ENCODE measurements around the gene FAM200B. TPM values are rescaled to one million over a fixed set of nuclear protein-coding genes. Genes with fewer than 3 reads are reported as not detected.

The FAM200B gene
- total RNA-seq (44.0 TPM), polyA plus RNA-seq (ENCODE audit: insufficient read depth, low read depth, low replicate concordance) (115 TPM)
- long read RNA-seq, donor 1, full-length matches to known transcripts, result 31 of 31 reads
- long read RNA-seq, donor 1, partial matches to known transcripts, result 0 of 31 reads
- long read RNA-seq, donor 1, other reads (novel, unspliced or antisense), result 0 of 31 reads
- long read RNA-seq, donor 2, full-length matches to known transcripts, result 32 of 38 reads
- long read RNA-seq, donor 2, partial matches to known transcripts, result 6 of 38 reads
- long read RNA-seq, donor 2, other reads (novel, unspliced or antisense), result 0 of 38 reads
- long read RNA-seq, donor 3, full-length matches to known transcripts, result 37 of 37 reads
- long read RNA-seq, donor 3, partial matches to known transcripts, result 0 of 37 reads
- long read RNA-seq, donor 3, other reads (novel, unspliced or antisense), result 0 of 37 reads
- long read RNA-seq, donor 4, full-length matches to known transcripts, result 23 of 30 reads
- long read RNA-seq, donor 4, partial matches to known transcripts, result 7 of 30 reads
- long read RNA-seq, donor 4, other reads (novel, unspliced or antisense), result 0 of 30 reads
- long read RNA-seq, donor 5, full-length matches to known transcripts, result 4 of 4 reads
- long read RNA-seq, donor 5, partial matches to known transcripts, result 0 of 4 reads
- long read RNA-seq, donor 5, other reads (novel, unspliced or antisense), result 0 of 4 reads
- long read RNA-seq, donor 6, full-length matches to known transcripts, result 88 of 123 reads
- long read RNA-seq, donor 6, partial matches to known transcripts, result 35 of 123 reads
- long read RNA-seq, donor 6, other reads (novel, unspliced or antisense), result 0 of 123 reads
- long read RNA-seq, donor 7, full-length matches to known transcripts, result 11 of 18 reads
- long read RNA-seq, donor 7, partial matches to known transcripts, result 0 of 18 reads
- long read RNA-seq, donor 7, other reads (novel, unspliced or antisense), result 7 of 18 reads
- long read RNA-seq, donor 8, full-length matches to known transcripts, result 47 of 47 reads
- long read RNA-seq, donor 8, partial matches to known transcripts, result 0 of 47 reads
- long read RNA-seq, donor 8, other reads (novel, unspliced or antisense), result 0 of 47 reads
- long read RNA-seq, donor 9, full-length matches to known transcripts, result 22 of 22 reads
- long read RNA-seq, donor 9, partial matches to known transcripts, result 0 of 22 reads
- long read RNA-seq, donor 9, other reads (novel, unspliced or antisense), result 0 of 22 reads
- long read RNA-seq, donor 10, full-length matches to known transcripts, result 23 of 35 reads
- long read RNA-seq, donor 10, partial matches to known transcripts, result 12 of 35 reads
- long read RNA-seq, donor 10, other reads (novel, unspliced or antisense), result 0 of 35 reads

- no peak for TF ChIP-seq CTCF (IDR thresholded peaks at IDR 0.05; ENCODE audit: borderline replicate concordance, extremely low read depth, insufficient read depth)
- FAIRE-seq (no peak), DNase-seq (peak; percentile 99 to 100 (median 100))
- Histone ChIP-seq H3K4me3 (ENCODE audit: low read length in 3 of 3) (peak within 1 kb of the TSS; percentile 93 to 96 (median 93)), H3K36me3 (ENCODE audit: control insufficient read depth in 2 of 3, insufficient read depth in 3 of 3, low read length in 3 of 3) (peaks cover 0 to 5% (median 3%) of the 10 kb centered on the region in 3 donors), H3K27ac (ENCODE audit: low read depth in 2 of 2, low read length in 2 of 2) (peak within 1 kb of the TSS; percentile 97 to 98), H3K4me1 (ENCODE audit: control insufficient read depth in 2 of 3, insufficient read depth in 2 of 3, low read depth in 1 of 3, low read length in 3 of 3) (peaks cover 0 to 10% (median 7%) of the 10 kb centered on the region in 3 donors), H3K9me3 (ENCODE audit: control insufficient read depth in 2 of 3, insufficient read depth in 1 of 3, low read length in 3 of 3) (no peaks in the 10 kb centered on the region), H3K9ac (ENCODE audit: low read length in 3 of 3) (peak within 1 kb of the TSS; percentile 95 to 98 (median 96)), H3K27me3 (ENCODE audit: control insufficient read depth, insufficient read depth, low read length) (no peaks in the 10 kb centered on the region)
- intact Hi-C loops (cut with DNase I), result no loop called here
Measured at GRCh38 chr4:15681372-15682241, at the start of gene FAM200B. Gene FAM200B (plus strand): TSS chr4:15681827. CDS start chr4:15686978, 5,151 bp downstream.

GRCh38 chr4:15636818-15637217 is 44.8 kb upstream of the FAM200B start:
- no peak overlapping the region for H3K9ac ChIP-seq (ENCODE audit: low read length in 3 of 3)
- no peaks in the 10 kb centered on the region for H3K9me3 ChIP-seq (ENCODE audit: control insufficient read depth in 2 of 3, insufficient read depth in 1 of 3, low read length in 3 of 3)
- H3K4me1 ChIP-seq (ENCODE audit: control insufficient read depth in 2 of 3, insufficient read depth in 2 of 3, low read depth in 1 of 3, low read length in 3 of 3), result no peaks in the 10 kb centered on the region
- peaks cover 5 to 29% (median 12%) of the 10 kb centered on the region in 3 donors for H3K36me3 ChIP-seq (ENCODE audit: control insufficient read depth in 2 of 3, insufficient read depth in 3 of 3, low read length in 3 of 3)
- TF ChIP-seq CTCF (IDR thresholded peaks at IDR 0.05; ENCODE audit: borderline replicate concordance, extremely low read depth, insufficient read depth), result no peak
- intact Hi-C loops (cut with DNase I), result no loop called here
- H3K27me3 ChIP-seq (ENCODE audit: control insufficient read depth, insufficient read depth, low read length), result no peaks in the 10 kb centered on the region
- H3K27ac ChIP-seq (ENCODE audit: low read depth in 2 of 2, low read length in 2 of 2), result no peak overlapping the region
- H3K4me3 ChIP-seq (ENCODE audit: low read length in 3 of 3), result no peak overlapping the region
- no peak for FAIRE-seq
- no peak for DNase-seq

GRCh38 chr4:15638418-15638817 is 43.2 kb upstream of the FAM200B start:
- Histone ChIP-seq H3K27me3 (ENCODE audit: control insufficient read depth, insufficient read depth, low read length) (no peaks in the 10 kb centered on the region), H3K4me3 (ENCODE audit: low read length in 3 of 3) (no peak overlapping the region), H3K4me1 (ENCODE audit: control insufficient read depth in 2 of 3, insufficient read depth in 2 of 3, low read depth in 1 of 3, low read length in 3 of 3) (no peaks in the 10 kb centered on the region), H3K9ac (ENCODE audit: low read length in 3 of 3) (no peak overlapping the region), H3K27ac (ENCODE audit: low read depth in 2 of 2, low read length in 2 of 2) (no peak overlapping the region), H3K9me3 (ENCODE audit: control insufficient read depth in 2 of 3, insufficient read depth in 1 of 3, low read length in 3 of 3) (no peaks in the 10 kb centered on the region), H3K36me3 (ENCODE audit: control insufficient read depth in 2 of 3, insufficient read depth in 3 of 3, low read length in 3 of 3) (peaks cover 5 to 29% (median 9%) of the 10 kb centered on the region in 3 donors)
- intact Hi-C loops (cut with DNase I), result no loop called here
- TF ChIP-seq CTCF (IDR thresholded peaks at IDR 0.05; ENCODE audit: borderline replicate concordance, extremely low read depth, insufficient read depth), result no peak
- DNase-seq (no peak), FAIRE-seq (no peak)

All from kidney (tissue), 22 donors.